H1 (cell line): ENCODE data around the gene RAMP1. TPM values are rescaled to one million over a fixed set of nuclear protein-coding genes. Genes with fewer than 3 reads are reported as not detected.

Experiments
- HDAC6 ChIP-seq: IDR thresholded peaks from one replicate; pipeline ENCODE4 v1.7.1; 2012; ENCODE audit warnings: low read depth, mild to moderate bottlenecking, inconsistent platforms, low read length, moderate library complexity
- polyA plus RNA-seq, 7 experiments: library from polyadenylated mRNA; depleted of rRNA in 3 of 7; stranded (reverse) in 5 of 7; unstranded in 2 of 7; fragments of >200 nt in 5 of 7; fragments of 200-250 nt in 2 of 7; gene quantifications; 1 replicate in 5 of 7; 2 replicates in 1 of 7; 4 replicates in 1 of 7; pipeline versions ENCODE4 v1.2.1 to v1.2.3, GENCODE V29; 2011 to 2013; ENCODE audit warnings: missing spikeins in 2 of 7, mixed read lengths in 2 of 7
- small RNA-seq: library from polyadenylated mRNA; stranded (forward); fragments of <200 nt; extraction: miRNeasy Mini kit (QIAGEN cat#:217004); gene quantifications from one replicate; pipeline ENCODE3, GENCODE V24; 2013; ENCODE audit not compliant: insufficient read depth
- total RNA-seq: library from RNA; stranded (reverse); fragmentation: NEBNext Ultra II Directional; extraction: Animal tissue kit (Norgen Biotek cat#: 25700); gene quantifications from 2 replicates; pipeline ENCODE4 v1.2.1, GENCODE V29; 2021

Gene RAMP1
- total and polyA plus RNA-seq, 2 of the 8 experiments (the other 6 are each of a cell fraction or from before 2014, with no cell fraction given) = 0.65 to 4.3 TPM

GRCh38 chr2:237961637-237962036 lies 102.2 kb downstream of the RAMP1 start (continued):
- TF ChIP-seq HDAC6 = no peak

Small RNA genes lying within 50 kb of the gene (small RNA-seq; reads per million reads assigned to genes)
- gene RF00157 = not detected

Other genes starting within 250 kb of the RAMP1 start
- gene LRRFIP1, start 232.0 kb upstream of the RAMP1 start, total RNA-seq = 68.6 and 75.8 TPM in 2 replicates
- gene LRRFIP1, start 232.0 kb upstream of the RAMP1 start, polyA plus RNA-seq (2011; rRNA removed) = 12.1 and 13.8 TPM in 2 replicates
- gene RBM44, start 60.8 kb upstream of the RAMP1 start, total RNA-seq = 0.21 and 0.43 TPM in 2 replicates
- 0.05 and 0.12 TPM in 2 replicates for gene RBM44, start 60.8 kb upstream of the RAMP1 start, polyA plus RNA-seq (2011; rRNA removed)
- gene UBE2F, start 107.4 kb downstream of the RAMP1 start, total RNA-seq = 59.8 and 61.9 TPM in 2 replicates
- 43.3 and 48.4 TPM in 2 replicates for gene UBE2F, start 107.4 kb downstream of the RAMP1 start, polyA plus RNA-seq (2011; rRNA removed)
- gene SCLY, start 201.4 kb downstream of the RAMP1 start, total RNA-seq = 79.0 and 83.7 TPM in 2 replicates
- 79.5 and 111 TPM in 2 replicates for gene SCLY, start 201.4 kb downstream of the RAMP1 start, polyA plus RNA-seq (2011; rRNA removed)
- gene ESPNL, start 240.7 kb downstream of the RAMP1 start, total RNA-seq = 1.3 and 1.8 TPM in 2 replicates
- gene ESPNL, start 240.7 kb downstream of the RAMP1 start, polyA plus RNA-seq (2011; rRNA removed) = 0.68 and 1.6 TPM in 2 replicates